ENCODE measurements around the gene VPS16.
"Not testable (repeated sequence)": the region's sequence is repeated elsewhere in the genome, so short reads cannot be mapped to it uniquely, and the experiment has no call there.

The VPS16 gene

DNA sequence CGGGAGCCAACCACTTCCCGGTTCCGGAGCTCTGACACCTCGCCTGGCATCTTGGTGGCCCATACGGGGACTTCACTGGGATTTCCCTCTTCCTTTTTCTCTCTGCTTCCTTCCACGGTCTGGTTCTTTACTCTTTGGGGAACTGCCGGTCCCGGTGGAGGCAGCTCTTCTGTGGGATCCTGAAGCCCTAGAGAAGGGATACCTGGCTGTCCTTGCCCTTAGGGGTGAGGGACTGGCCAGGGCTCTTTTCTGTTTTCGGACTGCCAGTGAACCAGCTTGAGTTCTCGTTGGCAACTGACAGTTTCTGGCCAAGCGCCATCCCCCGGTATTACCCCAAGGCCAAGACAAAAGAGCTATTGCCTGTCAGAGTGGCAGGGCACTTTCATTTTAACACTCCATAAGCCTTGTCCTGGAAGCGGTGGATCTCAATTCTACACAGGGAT is 39.2 kb upstream of the VPS16 start:
- TF ChIP-seq, protein P1, sequence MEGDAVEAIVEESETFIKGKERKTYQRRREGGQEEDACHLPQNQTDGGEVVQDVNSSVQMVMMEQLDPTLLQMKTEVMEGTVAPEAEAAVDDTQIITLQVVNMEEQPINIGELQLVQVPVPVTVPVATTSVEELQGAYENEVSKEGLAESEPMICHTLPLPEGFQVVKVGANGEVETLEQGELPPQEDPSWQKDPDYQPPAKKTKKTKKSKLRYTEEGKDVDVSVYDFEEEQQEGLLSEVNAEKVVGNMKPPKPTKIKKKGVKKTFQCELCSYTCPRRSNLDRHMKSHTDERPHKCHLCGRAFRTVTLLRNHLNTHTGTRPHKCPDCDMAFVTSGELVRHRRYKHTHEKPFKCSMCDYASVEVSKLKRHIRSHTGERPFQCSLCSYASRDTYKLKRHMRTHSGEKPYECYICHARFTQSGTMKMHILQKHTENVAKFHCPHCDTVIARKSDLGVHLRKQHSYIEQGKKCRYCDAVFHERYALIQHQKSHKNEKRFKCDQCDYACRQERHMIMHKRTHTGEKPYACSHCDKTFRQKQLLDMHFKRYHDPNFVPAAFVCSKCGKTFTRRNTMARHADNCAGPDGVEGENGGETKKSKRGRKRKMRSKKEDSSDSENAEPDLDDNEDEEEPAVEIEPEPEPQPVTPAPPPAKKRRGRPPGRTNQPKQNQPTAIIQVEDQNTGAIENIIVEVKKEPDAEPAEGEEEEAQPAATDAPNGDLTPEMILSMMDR (IDR thresholded peaks at IDR 0.05; ENCODE audit: low read depth, low read length) = no peak
- no peak overlapping the region for H3K4me3 ChIP-seq (ENCODE audit: low read depth, low read length)

DNA sequence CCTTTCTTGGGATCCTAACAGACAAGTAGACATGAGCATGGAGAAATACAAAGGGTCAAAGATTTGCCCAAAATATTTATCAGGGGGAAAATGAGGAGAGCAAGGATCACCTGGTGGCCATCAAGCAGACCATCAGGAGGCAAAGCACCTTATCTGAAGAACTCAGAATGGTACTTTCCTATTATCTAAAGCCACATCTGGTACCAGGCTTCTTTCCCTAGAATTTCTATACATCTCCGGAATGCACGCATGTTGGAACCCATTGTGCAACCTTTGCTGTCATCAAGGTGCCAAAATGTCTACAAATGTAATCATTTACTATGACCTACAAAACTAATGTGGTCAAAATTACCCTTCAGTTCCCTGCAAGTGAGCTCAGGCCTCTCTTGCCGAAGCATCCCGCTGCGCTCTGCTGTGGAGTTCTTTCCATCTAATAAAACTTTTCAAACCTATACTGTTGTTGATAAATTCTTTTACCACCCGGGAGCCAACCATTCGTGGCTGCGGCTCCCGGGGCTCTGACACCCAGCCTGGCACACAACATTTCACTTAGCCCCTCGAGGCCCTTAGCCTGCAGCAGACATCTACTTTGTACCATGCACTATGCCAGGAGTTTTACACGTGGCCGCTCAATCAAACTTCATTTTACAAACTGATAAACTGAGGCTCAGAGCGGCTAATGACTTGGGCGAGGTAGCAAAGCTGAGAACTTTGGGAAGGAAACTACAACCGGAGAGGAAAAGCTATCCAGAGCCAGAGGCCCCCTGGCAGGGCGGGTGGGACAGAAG is 36.3 kb upstream of the VPS16 start:
- no peak overlapping the region for H3K4me3 ChIP-seq (ENCODE audit: low read depth, low read length)
- TF ChIP-seq, protein P1 (IDR thresholded peaks at IDR 0.05; ENCODE audit: low read depth, low read length) = no peak

DNA sequence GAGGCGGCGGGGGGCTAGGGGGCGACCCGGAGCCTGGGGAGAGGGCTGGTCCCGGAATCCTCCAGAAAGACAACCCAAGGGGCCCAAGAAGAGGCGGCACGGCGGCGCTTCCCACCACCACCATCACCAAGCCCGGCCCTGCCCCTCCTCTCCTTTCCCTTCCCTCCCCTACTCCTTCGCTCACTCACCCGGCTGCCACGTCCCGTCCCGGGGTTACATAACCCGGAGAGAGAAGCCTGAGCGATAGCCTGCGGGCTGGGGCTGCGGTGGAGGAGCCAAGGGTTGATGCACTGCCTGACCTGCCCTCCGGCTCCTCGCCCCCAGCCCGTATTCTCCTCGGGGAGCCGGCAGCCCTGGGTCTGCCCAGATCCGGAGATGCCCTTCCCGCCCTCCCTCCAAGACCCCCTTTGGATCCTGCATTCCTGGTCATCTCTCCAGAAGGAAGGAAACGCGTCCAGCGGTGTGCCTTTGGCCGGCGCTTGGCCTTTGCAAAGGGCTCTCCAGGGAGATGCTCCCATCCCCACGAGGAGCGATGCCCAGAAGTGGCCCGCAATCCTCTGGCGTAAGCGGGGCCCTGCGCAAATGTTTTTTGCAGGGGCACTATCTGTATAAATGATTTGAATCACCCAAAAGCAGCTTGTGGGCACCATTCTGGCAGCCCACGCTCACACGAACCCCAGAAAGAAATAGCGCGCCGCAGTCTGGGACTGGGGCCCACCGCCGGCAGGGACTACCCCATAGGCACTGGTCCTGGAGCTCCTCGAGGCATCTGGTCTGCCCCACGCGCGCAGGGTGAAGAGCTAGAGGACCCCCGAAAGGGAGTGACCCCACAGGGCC is 35.5 kb upstream of the VPS16 start:
- no peak overlapping the region for H3K4me3 ChIP-seq (ENCODE audit: low read depth, low read length)
- TF ChIP-seq, protein P1 (IDR thresholded peaks at IDR 0.05; ENCODE audit: low read depth, low read length) = no peak

DNA sequence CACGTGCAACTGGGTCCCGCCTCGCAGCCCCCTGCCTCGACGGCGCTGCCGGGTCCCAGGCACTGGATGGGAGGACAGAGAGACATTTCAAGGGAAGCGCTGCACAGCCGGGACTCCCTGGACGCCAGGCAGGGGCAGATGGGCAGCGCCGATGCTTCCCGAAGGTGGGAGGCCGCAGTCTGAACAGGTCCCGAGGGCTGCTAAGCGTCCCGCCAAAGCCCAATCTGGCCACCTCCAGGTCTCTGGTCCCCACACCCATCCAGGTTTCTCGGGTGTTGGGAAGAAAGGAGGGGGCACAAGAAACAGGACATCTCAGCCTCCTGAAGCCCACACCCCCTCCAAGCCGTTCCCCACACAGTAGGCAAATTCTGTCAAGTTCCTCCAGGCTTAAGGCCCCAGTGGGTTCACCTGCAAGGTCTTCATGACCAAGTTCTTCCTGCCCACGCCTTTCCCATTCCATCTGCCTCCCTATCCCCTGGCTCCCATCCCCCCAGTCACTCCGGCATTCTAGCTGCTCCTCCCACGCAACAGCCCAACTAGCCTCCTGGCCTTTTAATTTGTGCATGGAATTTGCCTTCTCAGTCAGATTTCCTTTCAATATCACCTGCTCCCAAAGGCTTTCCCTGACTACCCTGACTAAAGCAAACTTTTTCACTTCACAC is 34.7 kb upstream of the VPS16 start:
- no peak overlapping the region for H3K4me3 ChIP-seq (ENCODE audit: low read depth, low read length)
- TF ChIP-seq, protein P1 (IDR thresholded peaks at IDR 0.05; ENCODE audit: low read depth, low read length) = no peak

DNA sequence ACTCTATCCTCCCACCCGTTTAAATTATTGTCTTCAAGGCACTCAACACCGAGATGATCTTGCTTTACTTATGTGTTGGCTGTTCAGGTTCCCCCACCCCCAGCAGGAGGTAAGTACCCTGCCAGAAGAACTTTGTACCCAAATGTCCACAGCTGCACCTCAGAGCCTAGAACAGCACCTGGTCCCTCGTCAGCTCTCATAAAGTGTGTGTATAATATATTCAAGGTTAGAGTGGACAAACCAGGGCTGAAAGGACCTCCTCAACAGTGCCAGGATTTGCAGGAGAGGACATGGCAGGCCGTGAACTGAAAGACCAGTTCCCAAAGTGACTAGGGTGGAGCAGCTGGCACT is 34.2 kb upstream of the VPS16 start:
- H3K4me3 ChIP-seq (ENCODE audit: low read depth, low read length) = no peak overlapping the region
- TF ChIP-seq, protein P1 (IDR thresholded peaks at IDR 0.05; ENCODE audit: low read depth, low read length) = no peak

DNA sequence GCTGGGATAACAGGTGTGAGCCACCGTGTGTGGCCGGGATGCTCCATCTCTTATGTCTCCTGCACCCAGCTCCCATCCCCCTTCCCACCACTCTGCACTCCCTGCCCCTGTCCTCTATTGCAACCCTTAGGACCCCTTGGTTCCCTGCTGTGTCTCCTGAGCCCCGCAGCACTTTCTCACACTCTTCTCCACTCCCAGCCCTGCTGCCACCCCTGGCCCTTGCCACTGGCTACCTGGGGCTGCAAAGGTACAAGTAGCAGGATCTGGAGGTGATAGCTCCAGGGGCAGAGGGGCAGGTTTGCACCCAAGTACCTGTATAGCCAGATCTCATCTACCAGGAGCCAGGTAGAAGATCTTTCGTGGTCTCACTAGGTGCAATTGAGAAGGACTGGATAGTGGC is 33.5 kb upstream of the VPS16 start:
- TF ChIP-seq, protein P1 (IDR thresholded peaks at IDR 0.05; ENCODE audit: low read depth, low read length) = no peak
- H3K4me3 ChIP-seq (ENCODE audit: low read depth, low read length) = no peak overlapping the region

DNA sequence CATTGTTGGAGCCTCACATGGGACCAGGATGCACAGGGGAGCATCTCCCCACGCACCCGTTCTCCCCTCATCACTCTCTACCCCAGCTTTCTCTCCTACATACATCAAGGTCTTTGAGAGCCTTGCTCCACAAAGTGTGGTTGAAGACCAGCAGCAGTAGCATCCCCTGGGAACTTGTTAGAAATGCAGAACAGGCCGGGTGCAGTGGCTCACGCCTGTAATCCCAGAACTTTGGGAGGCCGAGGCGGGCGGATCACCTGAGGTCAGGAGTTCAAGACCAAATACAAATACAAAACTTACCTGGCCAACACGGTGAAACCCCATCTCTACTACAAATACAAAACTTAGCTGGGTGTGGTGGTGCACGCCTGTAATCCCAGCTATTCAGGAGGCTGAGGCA is 32.6 kb upstream of the VPS16 start:
- not testable (repeated sequence) for H3K4me3 ChIP-seq (ENCODE audit: low read depth, low read length)

All from WI38 (cell line).